Fibroblast of lung (primary cell): ENCODE data around the gene PCDHGC4.

ENCODE experiments used
- CTCF ChIP-seq, 2 donors: IDR thresholded peaks in 1 of 2; conservative IDR thresholded peaks in 1 of 2; 1 replicate in 1 of 2; 2 replicates in 1 of 2; pipeline ENCODE4 v1.5.1; 2011 to 2012; ENCODE audit warnings: low read length in 2 of 2, control low read depth in 1 of 2, inconsistent platforms in 1 of 2, low read depth in 1 of 2, mild to moderate bottlenecking in 1 of 2
- EZH2 ChIP-seq: IDR thresholded peaks from 2 replicates; pipeline ENCODE4 v1.5.1; 2012; ENCODE audit warnings: low read length, control low read depth, mild to moderate bottlenecking; ENCODE audit errors: missing control alignments

GRCh38 chr5:141489841-141490240 is 5.0 kb downstream of the PCDHGC4 start:
- TF ChIP-seq CTCF (conservative IDR thresholded peaks at IDR 0.05 in 1 of 2, IDR thresholded peaks at IDR 0.05 in 1 of 2; ENCODE audit: low read depth in 1 of 2, low read length in 2 of 2), result no peak
- TF ChIP-seq EZH2, result no peak
